ENCODE data around the gene PLEK2.
"Not testable (repeated sequence)": the region's sequence is repeated elsewhere in the genome, so short reads cannot be mapped to it uniquely, and the experiment has no call there.

PLEK2 gene, protein sequence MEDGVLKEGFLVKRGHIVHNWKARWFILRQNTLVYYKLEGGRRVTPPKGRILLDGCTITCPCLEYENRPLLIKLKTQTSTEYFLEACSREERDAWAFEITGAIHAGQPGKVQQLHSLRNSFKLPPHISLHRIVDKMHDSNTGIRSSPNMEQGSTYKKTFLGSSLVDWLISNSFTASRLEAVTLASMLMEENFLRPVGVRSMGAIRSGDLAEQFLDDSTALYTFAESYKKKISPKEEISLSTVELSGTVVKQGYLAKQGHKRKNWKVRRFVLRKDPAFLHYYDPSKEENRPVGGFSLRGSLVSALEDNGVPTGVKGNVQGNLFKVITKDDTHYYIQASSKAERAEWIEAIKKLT

DNA sequence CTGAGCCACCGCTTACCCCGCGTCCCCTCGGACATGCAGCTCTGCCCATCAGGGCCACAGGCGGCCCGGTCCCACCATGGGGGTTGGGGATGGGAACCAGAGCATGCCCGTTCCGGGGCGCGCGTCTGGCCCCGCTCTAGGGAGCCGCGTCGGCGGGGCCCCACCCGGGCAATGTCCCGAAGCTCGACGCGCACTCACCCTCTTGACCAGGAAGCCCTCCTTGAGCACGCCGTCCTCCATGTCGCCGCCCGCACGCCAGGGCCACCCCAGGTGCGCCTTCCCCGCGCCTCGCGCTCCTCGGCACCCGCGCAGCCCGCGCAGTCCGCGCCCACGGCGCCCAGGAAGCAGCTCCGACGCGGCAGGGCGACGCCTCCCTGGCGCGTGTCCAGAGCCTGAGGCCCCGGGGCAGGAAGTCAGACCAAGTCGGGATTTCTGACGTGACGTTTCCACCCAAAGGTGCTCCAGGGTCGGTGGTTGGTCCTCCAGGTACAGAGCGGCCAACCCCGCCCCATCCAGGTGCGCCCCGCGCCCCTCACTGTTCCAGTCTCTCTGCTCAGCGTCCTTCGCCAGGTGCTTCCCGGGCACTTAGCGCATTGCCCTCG lies at the start of gene PLEK2:
Gene PLEK2, minus strand, starts transcription at position 346 of the 602 bp plus-strand sequence. Its CDS starts 106 bp downstream, at position 240.
- no peak for DNase-seq

DNA sequence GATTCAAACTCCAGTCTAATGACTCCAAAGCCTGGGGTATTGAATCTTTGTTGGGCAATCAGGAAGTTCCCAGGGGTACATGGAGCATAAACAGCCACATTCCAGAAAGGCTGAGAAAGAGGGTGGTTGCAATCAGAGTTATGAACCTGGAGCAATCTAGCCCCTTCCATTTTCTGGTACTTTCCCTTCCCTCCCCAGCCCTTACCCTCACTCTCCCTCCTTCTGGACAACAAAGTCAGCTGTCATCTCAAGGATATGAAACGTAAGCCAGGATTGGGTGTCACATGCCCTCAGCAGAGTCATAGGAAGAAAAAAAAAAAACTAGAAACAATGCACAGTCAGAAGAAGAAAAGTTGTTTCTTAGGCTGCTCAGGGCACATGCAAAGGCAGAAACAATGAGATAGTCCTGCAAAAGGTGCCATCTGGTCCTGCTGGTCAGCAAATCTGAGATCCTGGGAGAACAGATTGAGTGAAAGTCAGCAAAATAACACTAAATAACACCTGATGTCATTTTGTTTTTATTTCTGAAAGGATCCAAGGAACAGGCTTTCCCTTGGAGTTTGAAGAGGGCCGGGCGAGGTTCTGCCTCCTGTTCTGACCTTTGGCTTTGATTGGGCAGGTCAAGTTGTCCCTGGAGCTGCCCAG lies 49.5 kb upstream of the PLEK2 start:
- no peak for DNase-seq

DNA sequence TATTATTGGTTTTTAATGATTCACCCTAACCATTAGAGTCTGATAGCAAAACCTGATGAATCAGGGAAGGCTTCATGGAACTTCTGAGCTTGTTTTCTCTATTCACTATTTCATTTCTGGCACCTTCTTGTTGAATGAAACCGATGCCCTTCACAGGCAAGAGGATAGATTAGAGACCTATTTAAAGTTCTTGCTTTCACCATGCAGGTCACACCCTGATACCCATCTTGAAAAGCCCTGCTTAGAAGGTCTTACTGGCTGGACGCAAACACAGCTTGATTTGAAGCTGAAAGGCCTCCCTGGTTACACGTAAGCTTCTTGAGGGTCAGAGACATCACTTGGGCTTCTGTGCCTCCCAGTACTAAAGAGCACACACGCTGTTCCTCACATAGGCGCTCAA lies 47.4 kb upstream of the PLEK2 start:
- DNase-seq = no peak

GRCh38 chr14:67457782-67458181 lies 45.8 kb upstream of the PLEK2 start:
- no peak for DNase-seq

- no peak for DNase-seq
Observed at GRCh38 chr14:67456732-67457131, 44.8 kb upstream of the PLEK2 start.

DNA sequence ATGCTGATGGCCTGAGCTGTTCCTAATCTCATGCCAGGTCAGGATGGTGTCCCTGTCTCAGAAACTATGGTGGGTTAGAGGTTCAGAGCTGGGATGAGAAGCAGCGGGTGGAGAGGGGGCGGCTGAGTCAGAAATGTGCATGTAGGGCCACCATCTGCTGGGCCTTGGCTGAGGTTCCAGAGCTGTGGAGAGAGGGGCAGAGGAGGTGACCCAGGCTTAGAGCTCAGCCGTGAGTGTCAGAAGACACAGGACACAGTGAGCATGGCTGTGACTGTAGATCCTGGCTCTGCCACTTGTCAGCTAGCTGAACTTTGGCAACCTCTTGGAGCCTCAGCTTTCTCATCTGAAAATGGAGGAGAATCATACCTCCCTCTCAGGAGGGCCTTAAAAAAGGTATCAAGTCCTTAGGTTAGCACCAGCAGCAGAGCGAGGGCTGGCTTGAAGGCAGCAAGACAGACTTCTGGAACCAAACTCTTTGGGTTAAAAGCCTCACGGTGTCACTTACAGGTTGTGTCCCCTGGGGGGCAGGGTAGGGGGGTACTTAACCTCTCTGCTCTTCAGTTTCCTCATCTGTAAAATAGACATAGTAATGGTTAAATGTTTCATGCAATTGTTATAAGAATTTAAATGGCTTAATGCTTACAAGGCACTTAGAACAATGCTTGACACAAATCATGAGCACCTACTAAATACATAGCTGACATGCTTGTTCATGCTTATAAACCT lies 41.8 kb upstream of the PLEK2 start:
- DNase-seq = no peak

GRCh38 chr14:67451667-67452066 lies 39.7 kb upstream of the PLEK2 start:
- DNase-seq = not testable (repeated sequence)

- no peak for DNase-seq
Observed at GRCh38 chr14:67449096-67449495, 37.1 kb upstream of the PLEK2 start.

DNA sequence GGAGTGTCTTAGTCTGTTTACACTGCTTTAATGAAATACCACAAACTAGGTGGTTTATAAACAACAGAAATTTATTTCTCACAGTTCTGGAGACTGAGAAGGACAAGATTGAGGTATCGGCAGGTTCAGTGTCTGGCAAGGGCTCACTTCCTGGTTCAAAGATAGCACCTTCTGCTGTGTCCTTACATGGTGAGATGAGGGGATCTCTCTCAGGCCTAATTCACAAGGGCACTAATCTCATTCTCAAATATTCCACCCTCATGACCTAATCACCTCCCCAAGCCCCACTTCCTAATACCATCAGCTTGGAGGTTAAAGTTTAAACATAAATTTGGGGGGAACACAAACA lies 35.0 kb upstream of the PLEK2 start:
- DNase-seq = no peak

GRCh38 chr14:67446371-67447032 lies 34.5 kb upstream of the PLEK2 start:
- no peak for DNase-seq

DNA sequence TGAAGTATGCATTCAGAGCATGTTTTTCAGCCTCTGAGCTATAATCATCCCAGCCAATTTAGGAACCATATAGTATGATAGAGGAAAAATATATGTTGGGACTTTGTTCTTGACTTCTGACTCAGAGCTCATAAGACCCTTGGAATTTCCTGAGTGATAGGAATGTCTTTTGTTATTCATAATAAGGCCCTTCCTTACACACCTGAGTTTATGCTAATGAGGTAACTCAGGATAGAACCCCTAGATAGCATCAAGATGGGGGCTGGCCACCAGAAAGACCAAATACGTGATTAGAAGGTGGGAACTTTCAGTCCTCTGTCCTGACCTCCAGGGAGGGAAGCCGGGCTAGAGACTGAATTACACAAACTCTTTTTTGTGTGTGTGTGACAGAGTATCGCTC lies 32.4 kb upstream of the PLEK2 start:
- no peak for DNase-seq

GRCh38 chr14:67442139-67442906 lies 30.4 kb upstream of the PLEK2 start:
- DNase-seq = no peak

DNA sequence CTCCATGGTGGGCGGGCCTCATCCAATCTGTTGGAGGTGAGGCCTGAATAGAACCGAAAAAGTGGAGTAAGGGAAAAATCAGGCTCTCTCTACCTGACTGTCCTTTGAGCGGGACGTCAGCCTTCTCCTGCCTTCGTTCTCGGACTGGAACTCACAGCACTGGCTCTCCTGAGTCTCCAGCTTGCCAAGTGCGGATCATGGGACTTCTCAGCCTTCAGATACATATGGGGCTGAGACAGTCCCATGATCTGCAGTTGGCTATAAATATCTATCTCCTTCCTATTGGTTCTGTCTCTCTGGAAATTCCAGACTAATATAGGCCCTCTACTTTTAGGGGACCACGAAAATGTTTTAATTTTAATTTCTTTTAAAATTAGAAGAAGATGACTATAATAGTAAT lies 29.7 kb upstream of the PLEK2 start:
- DNase-seq = no peak

- no peak for DNase-seq
Observed at GRCh38 chr14:67441256-67441655, 29.3 kb upstream of the PLEK2 start.

DNA sequence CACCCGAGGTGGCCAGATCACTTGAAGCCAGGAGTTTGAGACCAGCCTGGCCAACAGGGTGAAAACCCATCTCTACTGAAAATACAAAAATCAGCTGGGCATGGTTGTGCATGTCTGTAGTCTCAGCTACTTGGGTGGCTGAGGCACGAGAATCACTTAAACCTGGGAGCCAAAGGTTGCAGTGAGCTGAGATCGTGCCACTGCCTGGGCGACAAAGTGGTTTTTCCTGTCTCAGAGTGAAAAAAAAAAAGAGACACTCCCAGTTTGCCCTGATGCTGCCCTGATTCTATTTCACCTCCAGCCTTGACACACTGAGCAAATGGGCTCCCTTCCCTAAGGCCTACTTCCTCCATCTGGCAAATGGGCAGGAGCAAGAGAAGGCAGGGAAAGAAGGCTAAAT lies 28.5 kb upstream of the PLEK2 start:
- DNase-seq = no peak

- DNase-seq = no peak
Observed at GRCh38 chr14:67438969-67439368, 27.0 kb upstream of the PLEK2 start.

DNA sequence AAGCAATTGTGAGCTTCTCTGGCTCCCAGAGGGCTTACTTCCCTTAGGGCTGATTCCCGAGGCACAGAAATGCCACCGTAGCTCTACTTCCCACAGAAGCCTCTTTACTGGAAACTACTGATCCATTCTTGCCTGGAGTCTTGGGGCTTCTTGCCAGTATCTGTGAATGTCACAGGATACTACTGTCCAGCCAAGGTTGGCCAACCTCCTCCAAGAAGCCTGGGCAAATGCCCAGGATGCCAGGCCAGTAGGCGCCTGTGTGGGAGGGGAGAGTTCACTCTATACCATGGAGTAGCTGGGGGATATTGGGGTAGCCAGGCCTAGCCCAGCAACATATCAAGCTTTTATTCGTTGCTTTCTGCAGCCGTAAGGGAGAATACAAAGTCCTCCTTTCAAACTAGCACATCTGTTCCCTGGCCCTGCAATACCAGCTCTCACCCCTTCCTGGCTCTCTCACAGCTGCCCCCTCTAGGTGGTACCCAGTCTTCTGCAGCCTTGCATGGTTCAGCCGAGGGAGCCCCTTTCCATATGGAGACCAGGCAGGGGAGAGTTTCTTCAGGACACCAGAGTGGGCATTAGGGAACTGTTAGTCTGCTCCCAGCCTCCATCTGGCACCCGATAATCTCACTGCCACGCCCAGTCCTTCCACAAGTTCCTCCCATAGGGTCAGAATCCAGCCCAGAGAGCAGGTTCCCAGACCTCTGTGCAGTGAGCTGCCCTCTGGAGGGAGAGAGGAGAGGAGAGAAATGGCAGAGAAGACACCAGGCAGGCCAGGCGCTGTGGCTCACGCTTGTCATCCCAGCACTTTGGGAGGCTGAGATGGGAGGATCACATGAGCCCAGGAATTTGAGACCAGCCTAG lies 24.3 kb upstream of the PLEK2 start:
- DNase-seq = no peak

DNA sequence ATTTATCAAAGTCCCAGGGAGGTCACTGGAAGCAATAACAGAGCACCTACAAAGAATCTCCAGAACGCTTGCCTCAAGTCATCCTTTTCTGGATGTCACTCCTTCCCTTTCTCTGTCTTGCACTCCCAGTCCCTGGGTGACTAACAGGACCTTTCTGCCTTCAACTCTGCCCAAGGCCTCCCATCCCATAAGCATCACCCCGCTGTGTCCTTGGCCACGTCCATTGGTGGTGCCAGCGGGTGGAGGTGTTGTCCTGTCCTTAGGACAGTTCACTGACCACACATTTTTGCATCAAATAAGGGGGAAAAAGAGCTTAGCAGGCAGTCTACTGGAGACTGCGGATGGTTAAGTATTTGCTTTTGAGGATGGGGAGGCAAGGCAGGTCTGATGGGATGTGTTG lies 23.6 kb upstream of the PLEK2 start:
- DNase-seq = no peak

DNA sequence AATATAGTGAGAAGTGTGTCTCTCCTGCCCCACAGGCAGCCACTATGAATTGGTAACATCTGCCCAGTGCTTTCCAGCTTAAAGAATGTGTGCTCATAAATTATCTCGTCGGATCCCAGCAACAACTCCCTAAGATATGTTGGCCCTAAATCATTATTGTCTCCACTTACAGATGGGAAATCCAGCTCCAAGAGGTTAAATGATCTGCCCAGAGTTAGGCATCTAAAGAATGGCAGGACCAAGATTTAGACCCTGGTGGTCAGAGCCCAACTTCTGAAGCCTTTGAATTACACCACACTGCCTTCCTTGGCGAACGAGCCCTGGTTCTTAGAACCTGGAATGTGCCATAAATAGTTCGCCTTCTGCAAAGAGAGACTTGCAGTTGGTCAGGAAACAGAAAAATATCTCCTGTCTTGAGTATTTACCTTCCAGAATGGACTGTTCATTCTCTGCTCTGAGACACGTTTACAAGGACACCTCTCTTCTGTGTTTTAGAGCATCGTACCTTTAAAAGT lies 20.1 kb upstream of the PLEK2 start:
- no peak for DNase-seq

GRCh38 chr14:67429510-67430205 lies 17.7 kb upstream of the PLEK2 start:
- DNase-seq = no peak
